Hematopoietic multipotent progenitor cell (in vitro differentiated cells): ENCODE results near the gene LRP5. TPM values are rescaled to one million over a fixed set of nuclear protein-coding genes. Genes with fewer than 3 reads are reported as not detected.
"Not testable (repeated sequence)": the region's sequence is repeated elsewhere in the genome, so short reads cannot be mapped to it uniquely, and the experiment has no call there.

Experiments used
- DNase-seq, 3 donors: peaks; one replicate each; pipeline ENCODE4 v3.0.0-alpha.2; 2011 to 2015; ENCODE audit warnings: low read depth in 2 of 3, low spot score in 2 of 3
- total RNA-seq: library from RNA; depleted of rRNA; stranded (reverse); fragments of >200 nt; gene quantifications from one replicate; pipeline ENCODE4 v1.2.3, GENCODE V29; 2012

Gene LRP5
- total RNA-seq, 1 donor, result 70.0 TPM

- no peak for DNase-seq
Measured at GRCh38 chr11:68411501-68411991, 99.2 kb downstream of the LRP5 start.

GRCh38 chr11:68412593-68413475 is 100.4 kb downstream of the LRP5 start:
- DNase-seq, result peak in 2 of 3 donors; percentile 14 to 45

- no peak for DNase-seq
Measured at GRCh38 chr11:68413591-68413999, 101.2 kb downstream of the LRP5 start.

DNA sequence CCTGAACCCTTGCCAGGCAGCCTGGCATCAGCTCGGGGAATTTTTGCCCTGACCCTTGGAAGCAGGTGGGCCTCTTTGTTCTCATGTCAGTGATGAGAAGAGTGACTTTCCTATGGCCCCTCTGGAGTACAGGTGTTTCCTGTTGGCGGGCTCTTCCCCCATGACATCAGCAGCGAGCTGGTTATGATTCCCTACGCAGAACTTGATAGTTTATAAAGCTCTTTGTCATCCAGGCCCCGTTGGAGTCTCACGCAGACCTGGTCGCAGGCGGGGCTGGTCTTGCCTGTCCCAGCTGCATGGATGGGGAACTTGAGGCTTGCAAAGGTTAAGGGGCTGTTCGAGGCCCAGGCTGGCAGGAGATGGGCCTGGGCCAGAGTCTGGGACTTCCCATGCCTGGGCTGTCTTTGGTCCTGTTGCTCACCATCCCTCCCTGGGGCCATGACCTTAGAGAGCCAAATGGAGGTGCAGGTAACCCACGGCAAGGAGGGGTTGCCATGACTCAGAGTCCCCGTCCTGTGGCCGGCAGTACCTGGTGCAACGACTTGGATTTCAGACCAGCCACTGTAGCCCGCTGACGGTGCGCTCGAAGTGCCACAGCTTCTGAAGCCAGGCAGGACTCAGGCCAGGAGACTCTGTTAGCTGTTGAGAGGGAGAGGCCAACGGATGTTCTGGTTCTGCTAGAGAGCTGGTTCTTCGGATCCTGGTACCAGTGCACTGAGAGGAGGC is 102.3 kb downstream of the LRP5 start:
- peak in 2 of 3 donors; percentile 74 to 90 for DNase-seq

GRCh38 chr11:68416070-68416578 is 103.7 kb downstream of the LRP5 start:
- no peak for DNase-seq

GRCh38 chr11:68418648-68419047 is 106.3 kb downstream of the LRP5 start:
- DNase-seq, result no peak

- no peak for DNase-seq
Measured at GRCh38 chr11:68420171-68420570, 107.8 kb downstream of the LRP5 start.

- DNase-seq, result no peak
Measured at GRCh38 chr11:68423481-68423880, 111.1 kb downstream of the LRP5 start.

DNA sequence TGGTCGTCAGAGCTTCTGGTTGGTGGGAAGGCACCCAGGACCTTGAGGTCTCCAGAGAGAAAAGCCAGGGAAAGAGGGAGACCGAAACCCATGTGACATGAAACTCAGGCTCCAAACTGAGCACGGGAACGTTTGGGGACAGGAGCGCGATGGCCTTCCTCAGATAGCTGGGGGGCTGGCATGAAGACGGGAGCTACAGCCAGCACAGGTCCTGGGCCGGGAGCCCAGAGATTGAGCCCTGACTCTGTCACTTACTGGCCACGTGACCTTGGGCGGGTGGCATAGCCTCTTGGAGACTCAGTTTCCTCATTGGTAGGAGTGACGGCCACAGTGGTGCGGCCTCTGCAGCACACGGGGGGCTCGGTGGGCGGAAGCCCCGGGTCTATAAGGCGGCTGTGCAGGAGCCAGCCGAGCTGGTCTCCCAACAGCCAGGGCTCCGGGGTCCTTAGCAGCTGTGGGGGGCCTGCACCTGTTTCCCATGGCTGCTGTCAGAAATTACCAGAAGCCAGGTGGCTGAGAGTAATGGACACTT is 111.8 kb downstream of the LRP5 start:
- DNase-seq, result no peak

GRCh38 chr11:68424981-68425865 is 112.8 kb downstream of the LRP5 start:
- no peak for DNase-seq

GRCh38 chr11:68425866-68426380 is 113.5 kb downstream of the LRP5 start:
- DNase-seq, result no peak

GRCh38 chr11:68429661-68430060 is 117.3 kb downstream of the LRP5 start:
- DNase-seq, result no peak

DNA sequence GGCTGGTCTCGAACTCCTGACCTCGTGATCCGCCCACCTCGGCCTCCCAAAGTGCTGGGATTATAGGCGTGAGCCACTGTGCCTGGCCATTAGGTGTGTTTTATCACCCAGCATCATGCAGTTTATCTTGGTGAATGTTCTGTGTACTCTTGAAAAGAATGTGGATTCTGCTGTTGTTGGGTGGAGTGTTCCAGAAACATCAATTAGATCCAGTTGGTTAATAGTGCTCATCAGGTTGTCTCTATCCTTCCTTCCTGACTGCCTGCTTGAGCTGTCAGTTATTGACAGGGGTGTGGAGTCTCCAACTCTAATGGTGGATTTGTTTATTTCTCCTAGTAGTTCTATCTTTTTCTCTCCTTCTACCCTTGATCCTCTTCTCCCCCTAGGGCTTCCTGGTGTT is 118.0 kb downstream of the LRP5 start:
- no peak for DNase-seq

DNA sequence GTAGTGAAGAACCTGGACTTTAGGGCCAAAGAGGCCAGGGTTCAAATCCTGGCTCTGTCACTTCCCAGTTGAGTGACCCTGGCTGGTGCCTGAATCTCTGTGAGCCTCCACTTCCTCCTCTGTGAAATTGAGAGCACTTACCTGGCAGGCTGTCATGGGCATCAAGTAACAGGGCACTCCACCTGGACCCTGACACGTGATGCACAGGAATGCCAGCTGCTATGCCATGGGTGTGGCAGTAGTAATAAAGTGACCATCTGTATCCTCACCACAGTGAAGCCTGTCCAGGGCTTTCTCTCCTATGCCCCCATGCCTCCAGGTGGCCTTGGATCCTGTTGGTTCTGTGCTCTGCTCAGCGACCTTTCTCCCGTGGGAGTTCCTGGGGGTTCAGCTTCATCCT is 118.4 kb downstream of the LRP5 start:
- DNase-seq, result no peak

DNA sequence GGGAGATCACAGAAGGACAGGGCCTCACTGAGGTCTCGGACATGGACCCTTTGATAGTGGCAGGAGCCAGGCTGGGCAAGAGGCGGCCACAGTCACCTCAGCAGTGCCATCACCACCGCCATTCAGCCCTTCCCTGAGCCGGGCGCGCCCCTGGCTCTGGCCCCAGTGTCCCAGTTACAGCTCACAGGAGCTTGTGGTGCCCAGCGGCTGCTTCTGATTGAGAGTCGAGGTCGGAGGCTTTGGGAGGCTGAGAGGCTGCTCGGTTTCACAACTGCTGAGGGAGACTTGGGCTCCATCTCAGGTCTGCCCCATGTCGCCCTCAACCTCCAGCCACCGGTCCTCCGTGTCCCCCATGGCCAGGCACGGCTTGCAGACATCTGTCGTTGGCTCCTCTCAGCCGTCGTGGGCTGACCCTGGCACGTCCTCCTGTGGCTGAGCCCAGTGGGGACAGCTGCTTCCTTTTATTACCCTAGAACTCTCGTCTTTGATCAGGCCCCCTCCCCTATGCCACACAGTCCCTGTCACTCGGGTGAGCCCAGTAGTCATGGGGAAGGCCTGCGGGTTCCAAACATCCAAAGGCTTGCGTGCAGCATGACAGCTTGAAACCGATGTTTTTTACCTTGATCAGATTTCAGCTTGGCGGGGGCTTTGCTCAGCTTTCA is 119.7 kb downstream of the LRP5 start:
- no peak for DNase-seq

DNA sequence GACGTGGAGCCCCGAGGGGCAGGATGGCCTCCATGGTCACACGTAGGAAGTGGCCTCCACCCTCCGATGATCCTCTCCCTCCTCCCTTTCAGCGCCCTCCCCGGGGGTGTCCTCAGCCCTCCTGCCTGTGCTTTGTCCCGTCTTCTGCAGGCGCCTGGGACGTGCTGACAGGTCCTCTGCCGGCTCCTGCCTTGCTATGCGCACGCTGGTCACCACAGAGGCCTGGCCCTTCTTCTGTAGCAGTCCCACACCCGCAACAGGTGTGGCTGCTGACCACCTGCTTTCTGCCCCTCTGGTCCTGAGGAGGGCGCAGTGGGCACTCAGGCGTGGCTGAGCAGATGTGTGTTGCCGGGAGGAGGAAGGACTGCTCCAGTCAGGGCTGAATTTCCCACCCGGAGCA is 120.5 kb downstream of the LRP5 start:
- no peak for DNase-seq

GRCh38 chr11:68433541-68433940 is 121.2 kb downstream of the LRP5 start:
- no peak for DNase-seq

DNA sequence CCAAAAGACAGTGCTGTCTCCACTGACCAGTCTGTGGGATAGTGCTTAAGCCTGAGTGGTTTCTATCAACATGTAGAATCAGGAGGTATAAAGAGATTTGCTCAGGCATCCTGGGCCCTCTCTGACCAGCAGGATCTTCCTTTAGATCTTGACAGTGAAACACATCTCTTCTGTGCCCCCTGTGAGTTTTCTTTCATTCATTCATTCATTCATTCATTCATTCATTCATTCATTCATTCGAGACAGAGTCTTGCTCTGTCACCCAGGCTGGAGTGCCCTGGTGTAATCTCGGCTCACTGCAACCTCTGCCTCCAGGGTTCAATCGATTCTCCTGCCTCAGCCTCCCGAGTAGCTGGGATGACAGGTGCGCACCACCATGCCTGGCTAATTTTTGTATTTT is 121.8 kb downstream of the LRP5 start:
- DNase-seq, result not testable (repeated sequence)

- DNase-seq, result no peak
Measured at GRCh38 chr11:68436162-68436888, 123.9 kb downstream of the LRP5 start.
